Mesenchymal stem cell (in vitro differentiated cells and primary cell): Measurements from ENCODE around the gene STUM.

Experiments
- DNase-seq: peaks from one replicate; pipeline ENCODE4 v3.0.0-alpha.2; 2013
- H2AFZ ChIP-seq: one replicate; pipeline ENCODE4 v1.6.1; 2013; ENCODE audit warnings: low read depth, mild to moderate bottlenecking, control low read depth, inconsistent platforms, low read length, moderate library complexity
- H2AK5ac ChIP-seq: 2 replicates; pipeline ENCODE4 v1.6.1; 2013; ENCODE audit warnings: low read length, moderate library complexity, mild to moderate bottlenecking, inconsistent platforms; ENCODE audit not compliant: severe bottlenecking
- H2BK120ac ChIP-seq: one replicate; pipeline ENCODE4 v1.6.1; 2013; ENCODE audit warnings: low read depth, mild to moderate bottlenecking, inconsistent platforms, low read length, moderate library complexity
- H2BK12ac ChIP-seq, 2 experiments: one replicate each; pipeline ENCODE4 v1.6.1; 2013; ENCODE audit warnings: inconsistent platforms in 2 of 2, low read length in 2 of 2, mild to moderate bottlenecking in 2 of 2, moderate library complexity in 2 of 2, control low read depth in 1 of 2
- H2BK15ac ChIP-seq: one replicate; pipeline ENCODE4 v1.6.1; 2013; ENCODE audit warnings: mild to moderate bottlenecking, low read depth, inconsistent platforms; ENCODE audit not compliant: poor library complexity, severe bottlenecking
- H2BK5ac ChIP-seq: 2 replicates; pipeline ENCODE4 v1.6.1; 2013; ENCODE audit warnings: low read depth, mild to moderate bottlenecking, low read length, control low read depth, inconsistent platforms; ENCODE audit not compliant: poor library complexity, severe bottlenecking
- H3K14ac ChIP-seq, 2 experiments: one replicate each; pipeline ENCODE4 v1.6.1; 2013; ENCODE audit warnings: inconsistent platforms in 2 of 2, low read length in 2 of 2, control low read depth in 1 of 2, mild to moderate bottlenecking in 1 of 2, moderate library complexity in 1 of 2
- H3K18ac ChIP-seq, 2 experiments: one replicate each; pipeline ENCODE4 v1.6.1; 2013; ENCODE audit warnings: inconsistent platforms in 2 of 2, low read length in 2 of 2, control low read depth in 1 of 2, low read depth in 1 of 2, mild to moderate bottlenecking in 1 of 2
- H3K23ac ChIP-seq, 2 experiments: one replicate each; pipeline ENCODE4 v1.6.1; 2013; ENCODE audit warnings: inconsistent platforms in 2 of 2, low read length in 2 of 2, mild to moderate bottlenecking in 2 of 2, moderate library complexity in 2 of 2, control low read depth in 1 of 2
- H3K27ac ChIP-seq: 2 replicates; pipeline ENCODE4 v1.5.1; 2013; ENCODE audit warnings: mild to moderate bottlenecking, moderate library complexity, low read length, control low read depth, inconsistent platforms; ENCODE audit not compliant: poor library complexity, severe bottlenecking
- H3K27me3 ChIP-seq, 2 experiments: 2 replicates each; pipeline versions ENCODE4 v1.6.1 to v1.7.0; 2013; ENCODE audit warnings: low read length in 2 of 2, mild to moderate bottlenecking in 2 of 2, moderate library complexity in 2 of 2, control low read depth in 1 of 2, inconsistent platforms in 1 of 2; ENCODE audit not compliant: control insufficient read depth in 1 of 2, insufficient read depth in 1 of 2
- H3K36me3 ChIP-seq, 2 experiments: 2 replicates each; pipeline versions ENCODE4 v1.6.1 to v1.7.0; 2013; ENCODE audit warnings: low read length in 2 of 2, control low read depth in 1 of 2, inconsistent platforms in 1 of 2, low read depth in 1 of 2, mild to moderate bottlenecking in 1 of 2; ENCODE audit not compliant: insufficient read depth in 2 of 2, control insufficient read depth in 1 of 2
- H3K4ac ChIP-seq, 2 experiments: one replicate each; pipeline ENCODE4 v1.6.1; 2013; ENCODE audit warnings: inconsistent platforms in 2 of 2, low read length in 2 of 2, mild to moderate bottlenecking in 2 of 2, moderate library complexity in 2 of 2, control low read depth in 1 of 2, low read depth in 1 of 2
- H3K4me1 ChIP-seq: 2 replicates; pipeline ENCODE4 v1.6.1; 2013; ENCODE audit warnings: low read depth, low read length, control low read depth; ENCODE audit not compliant: control insufficient read depth, insufficient read depth
- H3K4me2 ChIP-seq: 2 replicates; pipeline ENCODE4 v1.6.1; 2013; ENCODE audit warnings: low read length, mild to moderate bottlenecking, inconsistent platforms; ENCODE audit not compliant: poor library complexity, severe bottlenecking
- H3K4me3 ChIP-seq, 2 experiments: 2 replicates each; pipeline versions ENCODE4 v1.5.1 to v1.7.0; 2013; ENCODE audit warnings: low read length in 2 of 2, mild to moderate bottlenecking in 2 of 2, control low read depth in 1 of 2, low read depth in 1 of 2; ENCODE audit not compliant: insufficient read depth in 1 of 2
- H3K79me1 ChIP-seq: replicated peaks from 2 replicates; pipeline ENCODE4 v1.6.1; 2013; ENCODE audit warnings: mild to moderate bottlenecking, control low read depth, low read length, inconsistent platforms; ENCODE audit not compliant: poor library complexity, severe bottlenecking
- H3K9ac ChIP-seq: 2 replicates; pipeline ENCODE4 v1.7.0; 2013; ENCODE audit warnings: mild to moderate bottlenecking, low read length, moderate library complexity
- H3K9me3 ChIP-seq: 2 replicates; pipeline ENCODE4 v1.7.0; 2013; ENCODE audit warnings: mild to moderate bottlenecking, low read length; ENCODE audit not compliant: control insufficient read depth
- H4K8ac ChIP-seq: one replicate; pipeline ENCODE4 v1.6.1; 2013; ENCODE audit warnings: inconsistent platforms, mild to moderate bottlenecking, low read length, moderate library complexity
- H4K91ac ChIP-seq: one replicate; pipeline ENCODE4 v1.6.1; 2013; ENCODE audit warnings: mild to moderate bottlenecking, low read length, inconsistent platforms
- WGBS: methylation state at CpG from one replicate; pipeline ENCODE4 v1.1.7; 2013; ENCODE audit warnings: mixed read lengths; 5-methylcytosine and 5-hydroxymethylcytosine counted together

Gene STUM

DNA sequence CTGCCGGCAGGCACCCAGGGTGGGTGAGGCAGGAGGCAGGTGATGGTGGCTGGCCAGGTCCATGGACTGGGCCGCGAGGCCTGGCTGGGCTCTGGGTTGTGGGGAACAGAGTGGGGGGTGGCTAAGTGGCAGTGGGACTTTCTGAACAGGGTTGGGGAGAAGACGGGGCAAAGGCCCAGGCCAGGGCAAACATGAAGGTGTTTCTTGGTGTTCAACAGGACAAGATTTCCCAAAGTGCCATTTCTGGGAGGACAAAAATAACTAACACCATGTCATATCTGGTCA, 26.8 kb downstream of the STUM start:
- Histone ChIP-seq H3K4ac (no peak overlapping the region), H2BK5ac (no peak overlapping the region), H3K27ac (no peak overlapping the region), H3K14ac (no peak overlapping the region), H2AK5ac (no peak overlapping the region), H3K36me3 (no peaks in the 10 kb centered on the region), H3K4me1 (no peaks in the 10 kb centered on the region), H2AFZ (no peak overlapping the region), H3K9me3 (no peaks in the 10 kb centered on the region), H3K4me2 (no peak overlapping the region), H2BK15ac (no peak overlapping the region), H3K4me3 (no peak overlapping the region), H3K18ac (no peak overlapping the region), H3K79me1 (no peaks in the 10 kb centered on the region), H4K8ac (no peak overlapping the region), H3K27me3 (peaks cover 16 to 25% of the 10 kb centered on the region in 2 experiments), H3K23ac (no peak overlapping the region), H4K91ac (no peak overlapping the region), H2BK120ac (no peak overlapping the region), H2BK12ac (no peak overlapping the region), H3K9ac (no peak overlapping the region)
- DNase-seq = no peak
- WGBS = 92% methylated on average over 3 of the region's 4 CpGs

DNA sequence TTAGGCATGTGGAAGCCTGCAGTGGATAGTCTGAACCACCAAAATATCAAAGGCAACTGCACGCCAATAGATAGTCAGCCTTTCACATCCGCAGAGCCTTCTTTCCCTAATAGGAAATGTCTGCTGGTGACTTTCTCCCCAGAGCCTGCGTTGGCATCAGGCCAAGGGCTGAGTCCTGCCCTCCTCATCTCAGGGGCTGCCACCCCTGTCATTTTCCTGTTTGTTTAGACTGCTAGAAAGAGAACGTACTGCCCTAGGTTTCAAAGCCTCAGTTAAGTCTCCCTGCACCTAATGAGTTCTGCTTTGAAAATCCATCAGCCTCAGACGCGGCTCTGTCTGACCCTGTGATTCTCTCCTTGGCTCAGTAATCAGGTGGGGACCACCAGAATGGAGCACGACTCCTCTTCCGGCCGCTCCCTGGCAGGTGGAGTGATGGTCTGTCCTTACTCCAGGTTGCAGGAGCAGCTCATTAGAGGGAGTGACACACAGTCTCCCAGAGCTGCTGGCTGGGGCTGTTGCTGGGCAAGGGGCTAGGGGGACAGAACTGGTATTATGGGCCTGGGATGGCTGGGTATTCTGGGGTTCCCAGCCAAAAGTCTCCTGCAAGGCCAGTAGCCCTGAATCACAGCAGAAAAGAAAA, 27.3 kb downstream of the STUM start:
- H4K8ac ChIP-seq = no peak overlapping the region
- H2BK12ac ChIP-seq = no peak overlapping the region
- H2AFZ ChIP-seq = no peak overlapping the region
- no peak overlapping the region for H3K4ac ChIP-seq
- H3K9ac ChIP-seq = no peak overlapping the region
- H3K14ac ChIP-seq = no peak overlapping the region
- H3K18ac ChIP-seq = no peak overlapping the region
- H3K27me3 ChIP-seq = peaks cover 17 to 27% of the 10 kb centered on the region in 2 experiments
- H3K79me1 ChIP-seq = no peaks in the 10 kb centered on the region
- DNase-seq = no peak
- no peak overlapping the region for H3K23ac ChIP-seq
- no peak overlapping the region for H3K4me2 ChIP-seq
- H2BK5ac ChIP-seq = no peak overlapping the region
- no peaks in the 10 kb centered on the region for H3K4me1 ChIP-seq
- no peak overlapping the region for H2AK5ac ChIP-seq
- H2BK15ac ChIP-seq = no peak overlapping the region
- peaks cover 2% of the 10 kb centered on the region for H3K9me3 ChIP-seq
- no peak overlapping the region for H4K91ac ChIP-seq
- H3K27ac ChIP-seq = no peak overlapping the region
- no peak overlapping the region for H2BK120ac ChIP-seq
- WGBS = 87% methylated on average over 9 of the region's 9 CpGs
- H3K36me3 ChIP-seq = no peaks in the 10 kb centered on the region
- no peak overlapping the region for H3K4me3 ChIP-seq

DNA sequence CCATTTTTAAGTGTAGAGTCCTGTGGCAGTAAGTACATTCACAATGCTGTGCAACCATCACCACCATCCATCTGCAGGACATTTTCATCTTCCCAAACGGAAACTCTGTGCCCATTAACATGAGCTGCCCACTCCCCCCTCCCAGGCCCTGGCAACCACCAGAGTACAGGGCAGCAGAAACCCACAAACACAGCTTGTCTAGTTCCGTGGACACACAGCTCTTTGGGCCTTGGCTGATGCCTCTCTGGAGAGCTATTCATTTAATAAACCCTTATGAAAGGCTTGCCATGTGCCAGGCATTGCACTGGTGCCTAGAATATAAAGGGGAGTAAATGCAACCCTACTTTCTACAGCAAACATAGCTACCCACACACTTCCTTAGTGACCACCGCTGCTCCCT, 28.0 kb downstream of the STUM start:
- no peak overlapping the region for H3K9ac ChIP-seq
- H3K27ac ChIP-seq = no peak overlapping the region
- no peak overlapping the region for H2BK120ac ChIP-seq
- no peaks in the 10 kb centered on the region for H3K79me1 ChIP-seq
- no peak overlapping the region for H2BK5ac ChIP-seq
- H4K8ac ChIP-seq = no peak overlapping the region
- H4K91ac ChIP-seq = no peak overlapping the region
- peaks cover 17 to 32% of the 10 kb centered on the region in 2 experiments for H3K27me3 ChIP-seq
- DNase-seq = no peak
- H3K14ac ChIP-seq = no peak overlapping the region
- H3K4me3 ChIP-seq = no peak overlapping the region
- no peaks in the 10 kb centered on the region for H3K4me1 ChIP-seq
- H2AK5ac ChIP-seq = no peak overlapping the region
- H2BK15ac ChIP-seq = no peak overlapping the region
- H3K18ac ChIP-seq = no peak overlapping the region
- H3K4me2 ChIP-seq = no peak overlapping the region
- no peak overlapping the region for H2BK12ac ChIP-seq
- H3K23ac ChIP-seq = no peak overlapping the region
- no peak overlapping the region for H2AFZ ChIP-seq
- WGBS = 84% methylated on average over 3 of the region's 3 CpGs
- no peak overlapping the region for H3K4ac ChIP-seq
- no peaks in the 10 kb centered on the region for H3K36me3 ChIP-seq
- H3K9me3 ChIP-seq = peaks cover 2% of the 10 kb centered on the region

DNA sequence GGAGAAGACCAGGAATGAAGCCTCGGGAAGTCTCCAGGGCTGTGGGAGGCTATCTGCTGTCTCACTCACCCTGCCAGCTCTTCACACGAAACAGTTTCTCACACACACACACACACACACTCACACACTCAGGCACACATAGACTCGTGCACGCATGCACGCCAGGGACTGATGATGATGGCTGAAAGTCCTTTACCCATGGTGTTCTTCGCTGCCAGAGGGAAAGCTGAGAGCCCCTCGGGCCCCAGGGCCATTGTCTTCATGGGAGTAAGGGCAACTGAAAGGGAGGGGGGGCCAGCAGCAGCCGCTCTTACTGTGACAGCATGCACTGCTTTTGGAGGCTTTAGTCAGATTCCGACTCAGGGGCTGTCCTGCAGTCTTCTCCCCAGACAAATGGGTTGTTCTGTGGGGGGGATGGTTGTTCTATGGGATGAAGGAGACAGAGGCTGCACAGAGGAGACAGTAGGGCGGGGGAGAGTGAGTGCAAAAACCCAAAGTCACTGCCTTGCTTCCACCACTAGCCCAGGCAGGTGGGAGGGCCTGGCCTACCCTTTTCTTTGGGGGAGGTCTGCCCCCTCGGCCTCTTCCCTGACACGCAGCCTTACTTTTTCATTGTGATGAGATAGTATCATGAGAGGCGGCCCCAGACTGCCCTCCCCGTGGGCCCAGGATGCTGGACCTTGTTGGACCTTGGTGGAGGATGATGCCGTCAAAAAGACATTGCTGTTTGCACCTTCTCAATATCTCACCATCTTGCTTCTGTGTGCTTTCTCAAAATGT, 29.0 kb downstream of the STUM start:
- Histone ChIP-seq H3K4me3 (no peak overlapping the region), H3K79me1 (no peaks in the 10 kb centered on the region), H2BK15ac (no peak overlapping the region), H2BK120ac (no peak overlapping the region), H3K4me1 (no peaks in the 10 kb centered on the region), H3K23ac (no peak overlapping the region), H3K18ac (no peak overlapping the region), H2BK5ac (no peak overlapping the region), H3K9ac (no peak overlapping the region), H3K36me3 (no peaks in the 10 kb centered on the region), H3K27me3 (peaks cover 17 to 28% of the 10 kb centered on the region in 2 experiments), H4K91ac (no peak overlapping the region), H3K14ac (no peak overlapping the region), H4K8ac (no peak overlapping the region), H3K4ac (no peak overlapping the region), H2AK5ac (no peak overlapping the region), H3K9me3 (peaks cover 2% of the 10 kb centered on the region), H3K27ac (no peak overlapping the region), H3K4me2 (no peak overlapping the region), H2AFZ (no peak overlapping the region), H2BK12ac (no peak overlapping the region)
- 76% methylated on average over 14 of the region's 15 CpGs for WGBS
- DNase-seq = no peak
